Pericardium fibroblast (primary cell): ENCODE data around the gene RAPGEF5. TPM values are rescaled to one million over a fixed set of nuclear protein-coding genes. Genes with fewer than 3 reads are reported as not detected.

Experiments
- total RNA-seq: library from RNA; depleted of rRNA; stranded (reverse); fragments of >200 nt; gene quantifications from 2 replicates; pipeline ENCODE4 v1.2.3, GENCODE V29; 2015

RAPGEF5 gene, protein sequence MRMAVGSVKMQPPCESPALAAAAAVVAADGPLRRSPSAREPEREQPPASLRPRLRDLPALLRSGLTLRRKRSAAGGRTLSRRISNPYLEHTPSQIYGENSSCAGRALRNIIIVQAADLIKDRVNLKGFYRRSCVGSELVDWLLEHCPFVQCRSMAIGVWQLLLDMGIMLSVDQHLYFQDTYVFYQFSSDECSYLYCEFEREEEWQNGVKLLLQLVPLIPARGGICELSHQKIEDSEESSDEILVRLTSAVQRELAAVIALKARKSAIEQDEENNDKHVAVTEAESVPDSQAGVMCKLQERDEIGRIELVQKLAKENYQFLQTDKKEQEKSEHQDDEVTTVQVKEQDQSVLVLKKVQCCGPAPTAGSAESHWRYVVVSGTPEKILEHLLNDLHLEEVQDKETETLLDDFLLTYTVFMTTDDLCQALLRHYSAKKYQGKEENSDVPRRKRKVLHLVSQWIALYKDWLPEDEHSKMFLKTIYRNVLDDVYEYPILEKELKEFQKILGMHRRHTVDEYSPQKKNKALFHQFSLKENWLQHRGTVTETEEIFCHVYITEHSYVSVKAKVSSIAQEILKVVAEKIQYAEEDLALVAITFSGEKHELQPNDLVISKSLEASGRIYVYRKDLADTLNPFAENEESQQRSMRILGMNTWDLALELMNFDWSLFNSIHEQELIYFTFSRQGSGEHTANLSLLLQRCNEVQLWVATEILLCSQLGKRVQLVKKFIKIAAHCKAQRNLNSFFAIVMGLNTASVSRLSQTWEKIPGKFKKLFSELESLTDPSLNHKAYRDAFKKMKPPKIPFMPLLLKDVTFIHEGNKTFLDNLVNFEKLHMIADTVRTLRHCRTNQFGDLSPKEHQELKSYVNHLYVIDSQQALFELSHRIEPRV
- 0.85 and 4.8 TPM in 2 replicates for total RNA-seq

DNA sequence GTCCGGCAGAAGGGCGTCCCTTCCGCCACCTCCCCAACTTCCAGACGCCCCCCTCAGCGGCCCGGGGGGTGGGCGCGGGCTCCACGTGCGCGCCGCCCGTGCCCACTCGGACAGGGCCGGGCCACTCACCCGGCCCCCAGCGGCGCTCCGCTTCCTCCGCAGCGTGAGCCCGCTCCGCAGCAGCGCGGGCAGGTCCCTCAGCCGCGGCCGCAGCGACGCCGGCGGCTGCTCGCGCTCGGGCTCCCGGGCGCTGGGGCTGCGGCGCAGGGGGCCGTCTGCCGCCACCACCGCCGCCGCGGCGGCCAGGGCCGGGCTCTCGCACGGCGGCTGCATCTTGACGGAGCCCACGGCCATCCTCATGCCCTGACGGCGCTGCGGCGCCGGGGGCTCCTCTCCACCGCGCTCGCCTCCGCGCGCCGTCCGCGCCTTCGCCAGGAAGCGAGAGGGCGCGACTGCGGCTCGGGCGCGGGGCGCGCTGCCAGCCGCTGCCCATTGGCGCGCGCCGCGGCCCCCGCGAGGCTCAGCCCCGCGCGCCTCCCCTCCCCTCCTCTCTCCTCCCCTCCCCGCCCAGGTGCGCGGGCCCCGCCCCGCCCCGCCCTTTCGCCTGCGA is at the start of gene RAPGEF5:
TSS of gene RAPGEF5 (minus strand) at position 454 of the 610 bp plus-strand sequence. CDS start at position 360, 94 bp downstream.

Other genes with a start within 250 kb of the RAPGEF5 start
- gene STEAP1B, start 143.0 kb upstream of the RAPGEF5 start, total RNA-seq = 2.9 and 3.8 TPM in 2 replicates